GM12878 (cell line): ENCODE measurements around the gene RTEL1. TPM values are rescaled to one million over a fixed set of nuclear protein-coding genes. Genes with fewer than 3 reads are reported as not detected.

Experiments used
- ATAC-seq: fragments of 200-7000 bp; cut with Tn5 transposase; 3 replicates; pipeline ENCODE4 v1.9.1; 2020; ENCODE audit warnings: mild to moderate bottlenecking, moderate library complexity
- BruUV-seq: library from RNA; stranded (reverse); fragments of 400-500 nt; replicated peaks from 2 replicates; lab custom pipeline; 2021; lab: Mats Ljungman, UMichigan
- CTCF ChIA-PET: fragments of 300-600 bp; sonication (Branson Sonifier 250); formaldehyde crosslinking; extraction: SDS; loops from one replicate; lab custom pipeline; 2021; ENCODE audit warnings: inconsistent platforms; lab: Yijun Ruan, JAX
- POLR2A ChIA-PET: fragments of 350-600 bp; formaldehyde crosslinking; extraction: SDS; loops from one replicate; lab custom pipeline; 2021; ENCODE audit warnings: inconsistent platforms; lab: Charles Lee
- RAD21 ChIA-PET: fragments of 300-600 bp; sonication (Branson Sonifier 250); formaldehyde crosslinking; loops from one replicate; lab custom pipeline; 2023; ENCODE audit warnings: antibody characterized with exemption; ENCODE audit not compliant: unreplicated experiment; lab: Charles Lee
- SMC1A ChIA-PET: fragments of 300-600 bp; sonication (Branson Sonifier 250); formaldehyde crosslinking; loops from one replicate; lab custom pipeline; 2023; ENCODE audit not compliant: unreplicated experiment, uncharacterized antibody; lab: Charles Lee
- DNase-seq: peaks from one replicate; pipeline ENCODE4 v3.0.0-alpha.2; 2011; ENCODE audit warnings: low read depth, low spot score
- FAIRE-seq: peaks from 3 replicates; lab custom pipeline; 2011; peaks lifted over from hg19 to GRCh38; lab: Jason Lieb, UNC
- H2AFZ ChIP-seq: 2 replicates; pipeline ENCODE4 v1.6.0; 2011; ENCODE audit warnings: low read depth, low read length, control low read depth; ENCODE audit not compliant: control insufficient read depth
- H3K27ac ChIP-seq: 2 replicates; pipeline ENCODE4 v1.5.1; 2011; ENCODE audit warnings: control low read depth; ENCODE audit not compliant: control insufficient read depth, insufficient read depth
- H3K27me3 ChIP-seq, 2 experiments: replicated peaks in 1 of 2; 2 replicates each; pipeline versions ENCODE4 v1.6.0 to v1.6.1; 2011; ENCODE audit warnings: low read length in 1 of 2; ENCODE audit not compliant: control insufficient read depth in 2 of 2, insufficient read depth in 2 of 2
- H3K36me3 ChIP-seq, 2 experiments: 2 replicates each; pipeline ENCODE4 v1.5.1; 2011; ENCODE audit warnings: low read length in 1 of 2; ENCODE audit not compliant: control insufficient read depth in 2 of 2, insufficient read depth in 2 of 2
- H3K4me1 ChIP-seq: 2 replicates; pipeline ENCODE4 v1.6.1; 2011; ENCODE audit warnings: mild to moderate bottlenecking, low read length, moderate library complexity, mixed read lengths; ENCODE audit not compliant: control insufficient read depth, insufficient read depth
- H3K4me2 ChIP-seq: 2 replicates; pipeline ENCODE4 v1.6.0; 2011; ENCODE audit warnings: control low read depth; ENCODE audit not compliant: control insufficient read depth, insufficient read depth
- H3K4me3 ChIP-seq: fragments of 200-600 bp; sonication (generic); 2 replicates; pipeline ENCODE4 v1.5.1; 2016
- H3K79me2 ChIP-seq: 2 replicates; pipeline ENCODE4 v1.6.0; 2011; ENCODE audit warnings: low read length; ENCODE audit not compliant: control insufficient read depth, insufficient read depth
- H3K9ac ChIP-seq: 2 replicates; pipeline ENCODE4 v1.8.0; 2011; ENCODE audit warnings: low read length, control low read depth, mixed read lengths; ENCODE audit not compliant: control insufficient read depth, insufficient read depth
- H3K9me3 ChIP-seq: replicated peaks from 3 replicates; pipeline ENCODE4 v1.5.1; 2011; ENCODE audit warnings: mild to moderate bottlenecking, low read length; ENCODE audit not compliant: control insufficient read depth, insufficient read depth
- H4K20me1 ChIP-seq: 2 replicates; pipeline ENCODE4 v1.6.0; 2011; ENCODE audit not compliant: control insufficient read depth, insufficient read depth
- WGBS: methylation state at CpG from one replicate; pipeline ENCODE4 v1.1.6; 2016; ENCODE audit warnings: low lambda C conversion rate; ENCODE audit not compliant: insufficient replicate concordance, insufficient coverage; ENCODE audit errors: missing lambda C conversion rate; 5-methylcytosine and 5-hydroxymethylcytosine counted together
- in situ Hi-C: fragments of 300-500 bp; cut with MboI; formaldehyde crosslinking; loops from 9 replicates; pipeline ENCODE4 v1.14.3; 2018; ENCODE audit warnings: mixed read lengths
- intact Hi-C: fragments of 100-400 bp; cut with micrococcal nuclease; formaldehyde crosslinking; loops from one replicate; pipeline ENCODE4 v1.14.2; 2022; ENCODE audit not compliant: unreplicated experiment
- polyA plus RNA-seq, 11 experiments: library from polyadenylated mRNA; depleted of rRNA in 4 of 11; unstranded in 6 of 11; stranded (reverse) in 5 of 11; fragments of >200 nt; fragmentation: Nextera tagmentation in 4 of 11; fragmentation: Illumina TruSeq in 1 of 11; extraction: Ambion mirVana in 4 of 11; extraction: Trizol in 1 of 11; gene quantifications; 1 replicate in 1 of 11; 2 replicates in 10 of 11; pipeline versions ENCODE4 v1.2.1 to v1.2.3, GENCODE V29; 2011 to 2016; ENCODE audit warnings: inconsistent platforms in 2 of 11, missing spikeins in 2 of 11, low read depth in 1 of 11
- total RNA-seq, 4 experiments: library from RNA; depleted of rRNA in 3 of 4; stranded (reverse); fragments of >200 nt in 3 of 4; fragmentation: Illumina TruSeq in 1 of 4; extraction: Trizol in 1 of 4; gene quantifications; 2 replicates each; pipeline versions ENCODE4 v1.2.1 to v1.2.3, GENCODE V29; 2013 to 2021
- TF ChIP-seq, protein P1 (sequence below), 3 experiments: IDR thresholded peaks in 2 of 3; conservative IDR thresholded peaks in 1 of 3; 2 replicates each; pipeline ENCODE4 v1.5.1; 2011; ENCODE audit warnings: low read depth in 3 of 3, low read length in 3 of 3, mild to moderate bottlenecking in 3 of 3, control low read depth in 2 of 3, moderate library complexity in 2 of 3, inconsistent platforms in 1 of 3, mixed read lengths in 1 of 3; ENCODE audit not compliant: control insufficient read depth in 2 of 3, insufficient read depth in 1 of 3; ENCODE audit errors: extremely low read depth in 1 of 3
- TF ChIP-seq, protein P2 (sequence below): fragments of 450-650 bp; IDR thresholded peaks from 2 replicates; pipeline ENCODE4 v1.6.1; 2017; ENCODE audit warnings: mild to moderate bottlenecking, low read depth, inconsistent platforms; ENCODE audit not compliant: poor library complexity, severe bottlenecking

The RTEL1 gene
- total and polyA plus RNA-seq, 10 of the 15 experiments (the other 5 are each of a cell fraction or from before 2014, with no cell fraction given), result 0.40 to 37.2 (median 15.6) TPM; not detected in 1

DNA sequence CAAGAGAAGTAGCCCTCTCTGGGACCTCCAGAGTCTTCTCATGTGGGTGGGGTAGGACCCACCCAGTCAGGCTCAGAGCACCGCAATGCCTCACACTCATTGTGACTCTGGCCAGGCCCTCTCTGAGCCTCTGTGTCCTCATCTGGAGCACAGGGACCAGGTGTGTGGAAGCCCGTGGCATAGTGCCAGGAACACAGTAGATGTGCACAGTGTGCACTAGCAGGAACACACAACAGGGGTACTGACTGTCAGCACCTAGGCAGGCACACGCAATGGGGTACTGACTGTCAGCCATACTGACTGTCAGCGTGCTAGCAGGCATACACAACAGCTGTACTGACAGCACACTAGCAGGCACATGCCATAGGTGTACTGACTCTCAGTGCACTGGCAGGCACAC is 2.9 kb upstream of the RTEL1 start:
- in situ Hi-C loops (no loop called here), intact Hi-C loops (no loop called here)
- Histone ChIP-seq H3K27ac (no peak overlapping the region), H3K4me2 (no peak overlapping the region), H4K20me1 (no peaks in the 10 kb centered on the region), H3K4me1 (peaks cover 8% of the 10 kb centered on the region), H3K27me3 (peaks cover 4 to 7% of the 10 kb centered on the region in 2 experiments; a peak in 3 of 4 replicates), H3K36me3 (no peaks in the 10 kb centered on the region), H3K79me2 (peaks cover 10% of the 10 kb centered on the region), H3K4me3 (no peak overlapping the region), H2AFZ (no peak overlapping the region), H3K9ac (no peak overlapping the region), H3K9me3 (no peaks in the 10 kb centered on the region)
- FAIRE-seq, result no peak
- ChIA-PET POLR2A (no interaction called here), RAD21 (interaction anchor here (1.2 kb wide), 1 partner anchor 14 kb away, joined by 5 read pairs; no protein-coding TSS in a partner anchor), SMC1A (no interaction called here), CTCF (no interaction called here)
- WGBS, result 52% methylated on average over 4 of the region's 4 CpGs
- DNase-seq, result no peak
- TF ChIP-seq, protein P1, sequence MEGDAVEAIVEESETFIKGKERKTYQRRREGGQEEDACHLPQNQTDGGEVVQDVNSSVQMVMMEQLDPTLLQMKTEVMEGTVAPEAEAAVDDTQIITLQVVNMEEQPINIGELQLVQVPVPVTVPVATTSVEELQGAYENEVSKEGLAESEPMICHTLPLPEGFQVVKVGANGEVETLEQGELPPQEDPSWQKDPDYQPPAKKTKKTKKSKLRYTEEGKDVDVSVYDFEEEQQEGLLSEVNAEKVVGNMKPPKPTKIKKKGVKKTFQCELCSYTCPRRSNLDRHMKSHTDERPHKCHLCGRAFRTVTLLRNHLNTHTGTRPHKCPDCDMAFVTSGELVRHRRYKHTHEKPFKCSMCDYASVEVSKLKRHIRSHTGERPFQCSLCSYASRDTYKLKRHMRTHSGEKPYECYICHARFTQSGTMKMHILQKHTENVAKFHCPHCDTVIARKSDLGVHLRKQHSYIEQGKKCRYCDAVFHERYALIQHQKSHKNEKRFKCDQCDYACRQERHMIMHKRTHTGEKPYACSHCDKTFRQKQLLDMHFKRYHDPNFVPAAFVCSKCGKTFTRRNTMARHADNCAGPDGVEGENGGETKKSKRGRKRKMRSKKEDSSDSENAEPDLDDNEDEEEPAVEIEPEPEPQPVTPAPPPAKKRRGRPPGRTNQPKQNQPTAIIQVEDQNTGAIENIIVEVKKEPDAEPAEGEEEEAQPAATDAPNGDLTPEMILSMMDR (IDR thresholded peaks at IDR 0.05 in 2 of 3, conservative IDR thresholded peaks at IDR 0.05 in 1 of 3; ENCODE audit: control insufficient read depth in 2 of 3, extremely low read depth in 1 of 3, insufficient read depth in 1 of 3, low read depth in 3 of 3, low read length in 3 of 3), result no peak
- TF ChIP-seq, protein P2, sequence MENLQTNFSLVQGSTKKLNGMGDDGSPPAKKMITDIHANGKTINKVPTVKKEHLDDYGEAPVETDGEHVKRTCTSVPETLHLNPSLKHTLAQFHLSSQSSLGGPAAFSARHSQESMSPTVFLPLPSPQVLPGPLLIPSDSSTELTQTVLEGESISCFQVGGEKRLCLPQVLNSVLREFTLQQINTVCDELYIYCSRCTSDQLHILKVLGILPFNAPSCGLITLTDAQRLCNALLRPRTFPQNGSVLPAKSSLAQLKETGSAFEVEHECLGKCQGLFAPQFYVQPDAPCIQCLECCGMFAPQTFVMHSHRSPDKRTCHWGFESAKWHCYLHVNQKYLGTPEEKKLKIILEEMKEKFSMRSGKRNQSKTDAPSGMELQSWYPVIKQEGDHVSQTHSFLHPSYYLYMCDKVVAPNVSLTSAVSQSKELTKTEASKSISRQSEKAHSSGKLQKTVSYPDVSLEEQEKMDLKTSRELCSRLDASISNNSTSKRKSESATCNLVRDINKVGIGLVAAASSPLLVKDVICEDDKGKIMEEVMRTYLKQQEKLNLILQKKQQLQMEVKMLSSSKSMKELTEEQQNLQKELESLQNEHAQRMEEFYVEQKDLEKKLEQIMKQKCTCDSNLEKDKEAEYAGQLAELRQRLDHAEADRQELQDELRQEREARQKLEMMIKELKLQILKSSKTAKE, result no peak
- ATAC-seq, result no peak
- no TSS peak for BruUV-seq
